Measurements from ENCODE around the gene CHST6. TPM values are rescaled to one million over a fixed set of nuclear protein-coding genes. Genes with fewer than 3 reads are reported as not detected.
"Not testable (repeated sequence)": the region's sequence is repeated elsewhere in the genome, so short reads cannot be mapped to it uniquely, and the experiment has no call there.

Gene CHST6
- total and polyA plus RNA-seq, 2 experiments from 2014 or later = 1.2 to 3.2 TPM

DNA sequence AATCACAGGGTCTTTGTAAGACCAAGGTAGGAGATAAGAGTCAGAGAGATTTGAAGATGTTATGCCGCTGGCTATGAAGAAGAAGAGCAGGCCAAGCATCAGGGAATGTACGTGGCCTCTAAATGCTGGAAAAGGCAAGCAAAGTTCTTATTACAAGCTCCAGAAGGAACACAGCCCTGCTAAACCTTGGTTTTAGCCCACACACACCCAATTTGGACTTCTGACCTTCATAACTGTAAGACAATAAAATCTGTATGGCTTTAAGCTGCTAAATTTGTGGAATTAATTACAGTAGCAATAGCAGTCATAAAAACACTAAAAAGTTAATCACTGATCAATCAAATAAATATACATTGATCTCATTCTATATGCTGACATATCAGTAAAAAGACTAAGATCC is 36.8 kb downstream of the CHST6 start:
- Histone ChIP-seq H3K27me3 (no peaks in the 10 kb centered on the region), H3K4me3 (no peak overlapping the region), H3K36me3 (no peaks in the 10 kb centered on the region), H3K9me3 (ENCODE audit: low read depth) (no peaks in the 10 kb centered on the region), H3K27ac (no peak overlapping the region), H3K4me1 (ENCODE audit: low read depth) (peaks cover 18% of the 10 kb centered on the region)
- no peak for TF ChIP-seq CTCF (IDR thresholded peaks at IDR 0.05; ENCODE audit: low read depth, low read length)
- DNase-seq (ENCODE audit: low read depth in 1 of 2, low spot score in 1 of 2) = no peak

- Histone ChIP-seq H3K4me3 (no peak overlapping the region), H3K27ac (no peak overlapping the region), H3K9me3 (ENCODE audit: low read depth) (no peaks in the 10 kb centered on the region), H3K36me3 (no peaks in the 10 kb centered on the region), H3K4me1 (ENCODE audit: low read depth) (peaks cover 21% of the 10 kb centered on the region), H3K27me3 (no peaks in the 10 kb centered on the region)
- no peak for TF ChIP-seq CTCF (IDR thresholded peaks at IDR 0.05; ENCODE audit: low read depth, low read length)
- no peak for DNase-seq (ENCODE audit: low read depth in 1 of 2, low spot score in 1 of 2)
Measured at GRCh38 chr16:75458029-75458428, 37.2 kb downstream of the CHST6 start.

DNA sequence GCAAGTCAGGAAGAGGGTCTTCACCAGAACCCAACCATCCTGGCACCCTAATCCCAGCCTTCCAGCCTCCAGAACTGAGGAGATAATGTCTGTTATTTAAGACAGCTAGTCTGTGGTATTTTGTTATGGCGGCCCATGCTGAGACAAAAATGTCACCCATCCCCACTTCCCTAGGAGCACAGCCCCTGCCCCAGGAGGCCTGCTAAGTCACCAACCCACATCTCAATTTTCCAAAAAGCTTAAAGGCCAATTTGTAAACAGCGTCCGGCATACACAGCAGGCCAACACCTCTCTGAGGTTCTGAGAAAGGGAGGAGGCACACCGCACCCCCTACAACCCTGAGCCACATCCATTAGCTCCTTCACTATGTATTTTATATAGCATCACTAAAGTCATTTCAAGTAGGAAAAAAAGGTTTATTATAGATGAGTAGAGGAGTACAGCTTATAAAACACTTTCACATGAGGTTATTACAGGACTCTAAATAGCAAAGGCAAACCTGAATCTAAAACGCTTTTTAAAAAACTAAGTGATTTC is 37.7 kb downstream of the CHST6 start:
- H3K9me3 ChIP-seq (ENCODE audit: low read depth) = no peaks in the 10 kb centered on the region
- TF ChIP-seq CTCF (IDR thresholded peaks at IDR 0.05; ENCODE audit: low read depth, low read length) = no peak
- no peak for DNase-seq (ENCODE audit: low read depth in 1 of 2, low spot score in 1 of 2)
- H3K4me1 ChIP-seq (ENCODE audit: low read depth) = peaks cover 23% of the 10 kb centered on the region
- H3K4me3 ChIP-seq = no peak overlapping the region
- H3K36me3 ChIP-seq = no peaks in the 10 kb centered on the region
- no peaks in the 10 kb centered on the region for H3K27me3 ChIP-seq
- peak overlapping the region; percentile 19 for H3K27ac ChIP-seq

DNA sequence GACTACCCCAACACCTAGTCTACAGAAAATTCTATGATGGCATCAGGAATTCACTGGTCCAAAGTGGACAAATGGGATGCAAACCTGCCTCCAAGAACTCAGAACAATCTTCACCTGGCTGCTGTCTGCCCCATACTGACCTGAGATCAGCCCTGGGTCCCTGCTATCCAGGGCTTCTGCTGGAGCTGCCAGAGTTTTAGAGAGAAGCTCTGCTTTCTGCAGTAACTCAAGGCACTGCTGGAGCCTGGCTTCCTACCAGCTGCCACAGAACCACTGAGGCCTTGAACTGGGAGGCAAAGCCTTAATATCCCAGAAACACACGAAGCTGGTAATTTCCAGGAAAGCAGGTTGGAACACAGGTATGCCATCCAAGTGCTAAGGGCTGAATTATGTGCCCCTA is 38.3 kb downstream of the CHST6 start:
- H3K9me3 ChIP-seq (ENCODE audit: low read depth) = no peaks in the 10 kb centered on the region
- peaks cover 26% of the 10 kb centered on the region for H3K4me1 ChIP-seq (ENCODE audit: low read depth)
- no peak for TF ChIP-seq CTCF (IDR thresholded peaks at IDR 0.05; ENCODE audit: low read depth, low read length)
- no peak for DNase-seq (ENCODE audit: low read depth in 1 of 2, low spot score in 1 of 2)
- H3K36me3 ChIP-seq = no peaks in the 10 kb centered on the region
- H3K27me3 ChIP-seq = no peaks in the 10 kb centered on the region
- H3K27ac ChIP-seq = peak overlapping the region; percentile 19
- no peak overlapping the region for H3K4me3 ChIP-seq

- Histone ChIP-seq H3K27ac (peak overlapping the region; percentile 19), H3K4me1 (ENCODE audit: low read depth) (peaks cover 26% of the 10 kb centered on the region)
- H3K9me3 ChIP-seq (ENCODE audit: low read depth); H3K36me3 ChIP-seq; DNase-seq (ENCODE audit: low read depth in 1 of 2, low spot score in 1 of 2); H3K4me3 ChIP-seq; H3K27me3 ChIP-seq: not testable (repeated sequence)
Measured at GRCh38 chr16:75456486-75456885, 38.8 kb downstream of the CHST6 start.

- H3K27ac ChIP-seq = peak overlapping the region; percentile 5
- H3K36me3 ChIP-seq = no peaks in the 10 kb centered on the region
- H3K4me3 ChIP-seq = no peak overlapping the region
- TF ChIP-seq CTCF (IDR thresholded peaks at IDR 0.05; ENCODE audit: low read depth, low read length) = no peak
- H3K27me3 ChIP-seq = no peaks in the 10 kb centered on the region
- H3K9me3 ChIP-seq (ENCODE audit: low read depth) = no peaks in the 10 kb centered on the region
- no peak for DNase-seq (ENCODE audit: low read depth in 1 of 2, low spot score in 1 of 2)
- peaks cover 26% of the 10 kb centered on the region for H3K4me1 ChIP-seq (ENCODE audit: low read depth)
Measured at GRCh38 chr16:75455677-75456076, 39.6 kb downstream of the CHST6 start.
